Keratinocyte (primary cell): ENCODE data around the gene GPX5.

Experiments
- EZH2 ChIP-seq: IDR thresholded peaks from one replicate; pipeline ENCODE4 v1.6.1; 2012; ENCODE audit warnings: inconsistent platforms, mild to moderate bottlenecking, low read length, moderate library complexity
- TF ChIP-seq, protein P1 (sequence below), 3 experiments: IDR thresholded peaks in 1 of 3; conservative IDR thresholded peaks in 1 of 3; optimal IDR thresholded peaks in 1 of 3; 2 replicates in 2 of 3; 3 replicates in 1 of 3; pipeline versions ENCODE3 to v1.5.1; 2011; ENCODE audit warnings: low read length in 3 of 3, mild to moderate bottlenecking in 3 of 3, moderate library complexity in 2 of 3, control low read depth in 1 of 3, inconsistent platforms in 1 of 3; ENCODE audit not compliant: insufficient read depth in 2 of 3; ENCODE audit errors: extremely low read depth in 1 of 3

DNA sequence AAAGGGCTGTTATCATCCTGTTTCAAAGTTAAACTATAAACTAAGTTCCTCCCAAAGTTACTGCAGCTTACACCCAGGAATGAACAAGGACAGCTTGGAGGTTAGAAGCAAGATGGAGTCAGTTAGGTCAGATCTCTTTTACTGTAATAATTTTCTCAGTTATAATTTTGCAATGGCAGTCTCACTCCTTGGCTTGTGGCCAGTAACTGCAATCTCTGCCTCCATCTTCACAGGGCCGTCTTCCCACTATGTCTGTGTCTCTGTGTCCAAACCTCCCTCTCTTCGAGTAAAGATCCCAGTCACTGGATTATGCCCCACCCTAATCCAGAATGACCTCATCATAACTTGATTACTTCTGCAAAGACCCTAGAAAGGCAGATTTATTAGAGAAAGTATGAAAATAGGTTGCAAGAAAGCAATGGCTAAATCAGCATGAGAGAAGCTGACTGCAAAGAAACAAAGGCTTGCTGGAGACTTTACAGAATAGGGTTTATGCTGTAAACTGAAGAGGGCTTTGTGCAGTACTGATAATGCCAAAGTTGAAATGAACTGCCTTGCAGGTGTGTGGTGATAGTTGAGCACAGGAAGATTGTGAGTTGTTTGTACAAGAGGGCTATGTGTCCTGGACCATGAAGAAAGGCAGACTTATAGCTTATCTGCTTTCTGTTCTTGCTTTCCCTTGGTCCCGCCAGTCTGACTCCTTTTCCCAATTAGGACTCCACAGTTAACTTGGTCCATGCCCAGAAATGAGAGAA, 38.5 kb upstream of the GPX5 start:
- TF ChIP-seq, protein P1, sequence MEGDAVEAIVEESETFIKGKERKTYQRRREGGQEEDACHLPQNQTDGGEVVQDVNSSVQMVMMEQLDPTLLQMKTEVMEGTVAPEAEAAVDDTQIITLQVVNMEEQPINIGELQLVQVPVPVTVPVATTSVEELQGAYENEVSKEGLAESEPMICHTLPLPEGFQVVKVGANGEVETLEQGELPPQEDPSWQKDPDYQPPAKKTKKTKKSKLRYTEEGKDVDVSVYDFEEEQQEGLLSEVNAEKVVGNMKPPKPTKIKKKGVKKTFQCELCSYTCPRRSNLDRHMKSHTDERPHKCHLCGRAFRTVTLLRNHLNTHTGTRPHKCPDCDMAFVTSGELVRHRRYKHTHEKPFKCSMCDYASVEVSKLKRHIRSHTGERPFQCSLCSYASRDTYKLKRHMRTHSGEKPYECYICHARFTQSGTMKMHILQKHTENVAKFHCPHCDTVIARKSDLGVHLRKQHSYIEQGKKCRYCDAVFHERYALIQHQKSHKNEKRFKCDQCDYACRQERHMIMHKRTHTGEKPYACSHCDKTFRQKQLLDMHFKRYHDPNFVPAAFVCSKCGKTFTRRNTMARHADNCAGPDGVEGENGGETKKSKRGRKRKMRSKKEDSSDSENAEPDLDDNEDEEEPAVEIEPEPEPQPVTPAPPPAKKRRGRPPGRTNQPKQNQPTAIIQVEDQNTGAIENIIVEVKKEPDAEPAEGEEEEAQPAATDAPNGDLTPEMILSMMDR (optimal IDR thresholded peaks at IDR 0.05 in 1 of 3, IDR thresholded peaks at IDR 0.05 in 1 of 3, conservative IDR thresholded peaks at IDR 0.05 in 1 of 3; ENCODE audit: extremely low read depth in 1 of 3, insufficient read depth in 2 of 3, low read length in 3 of 3) = no peak
- TF ChIP-seq EZH2 = no peak
